GM21529 (cell line): ENCODE measurements around the gene MT1G.
"Not testable (repeated sequence)": the region's sequence is repeated elsewhere in the genome, so short reads cannot be mapped to it uniquely, and the experiment has no call there.

Experiments used
- ATAC-seq: cut with Tn5 transposase; IDR thresholded peaks from one replicate; pipeline ENCODE4 v1.9.1; 2021; ENCODE audit not compliant: unreplicated experiment

Gene MT1G

GRCh38 chr16:56637814-56638750 is 29.8 kb downstream of the MT1G start, which contains the start of gene MT1A:
TSS of gene MT1A (plus strand) at chr16:56638666. CDS start at chr16:56638739, 73 bp downstream.
- no peak for ATAC-seq

GRCh38 chr16:56636616-56637413 is 31.1 kb downstream of the MT1G start:
- no peak for ATAC-seq

GRCh38 chr16:56635441-56635967 is 32.4 kb downstream of the MT1G start:
- ATAC-seq: no peak

GRCh38 chr16:56634715-56635440 is 33.0 kb downstream of the MT1G start:
- no peak for ATAC-seq

- no peak for ATAC-seq
Measured at GRCh38 chr16:56633535-56633934, 34.3 kb downstream of the MT1G start.

GRCh38 chr16:56632848-56633365 is 35.0 kb downstream of the MT1G start:
- ATAC-seq: no peak

- no peak for ATAC-seq
Measured at GRCh38 chr16:56632156-56632847, 35.6 kb downstream of the MT1G start, which contains the start of gene MT1M. TSS of gene MT1M (plus strand) at chr16:56632659. CDS start at chr16:56632732, 73 bp downstream.

GRCh38 chr16:56631832-56632155 is 36.1 kb downstream of the MT1G start:
- ATAC-seq: no peak

GRCh38 chr16:56631197-56631596 is 36.7 kb downstream of the MT1G start:
- ATAC-seq: no peak

- ATAC-seq: peak; percentile 89
Measured at GRCh38 chr16:56630134-56630533, 37.7 kb downstream of the MT1G start.

GRCh38 chr16:56629531-56629930 is 38.3 kb downstream of the MT1G start:
- no peak for ATAC-seq

- no peak for ATAC-seq
Measured at GRCh38 chr16:56628486-56629350, 39.1 kb downstream of the MT1G start.

- no peak for ATAC-seq
Measured at GRCh38 chr16:56626685-56627084, 41.2 kb downstream of the MT1G start.

- ATAC-seq: no peak
Measured at GRCh38 chr16:56625943-56626654, 41.8 kb downstream of the MT1G start.

GRCh38 chr16:56625140-56625942 is 42.5 kb downstream of the MT1G start, which contains the start of gene MT1E:
TSS of gene MT1E (plus strand) at chr16:56625781. CDS start at chr16:56625852, 71 bp downstream.
- no peak for ATAC-seq

GRCh38 chr16:56623637-56624036 is 44.2 kb downstream of the MT1G start:
- no peak for ATAC-seq

GRCh38 chr16:56623184-56623583 is 44.7 kb downstream of the MT1G start:
- ATAC-seq: not testable (repeated sequence)
